GM12874 (cell line): ENCODE data around the gene ENG.

ENCODE experiments used
- TF ChIP-seq, protein P1 (sequence below): IDR thresholded peaks from 2 replicates; pipeline ENCODE4 v1.5.1; 2011; ENCODE audit warnings: low read depth, mild to moderate bottlenecking, control low read depth, low read length, moderate library complexity; ENCODE audit not compliant: insufficient read depth

Gene ENG

DNA sequence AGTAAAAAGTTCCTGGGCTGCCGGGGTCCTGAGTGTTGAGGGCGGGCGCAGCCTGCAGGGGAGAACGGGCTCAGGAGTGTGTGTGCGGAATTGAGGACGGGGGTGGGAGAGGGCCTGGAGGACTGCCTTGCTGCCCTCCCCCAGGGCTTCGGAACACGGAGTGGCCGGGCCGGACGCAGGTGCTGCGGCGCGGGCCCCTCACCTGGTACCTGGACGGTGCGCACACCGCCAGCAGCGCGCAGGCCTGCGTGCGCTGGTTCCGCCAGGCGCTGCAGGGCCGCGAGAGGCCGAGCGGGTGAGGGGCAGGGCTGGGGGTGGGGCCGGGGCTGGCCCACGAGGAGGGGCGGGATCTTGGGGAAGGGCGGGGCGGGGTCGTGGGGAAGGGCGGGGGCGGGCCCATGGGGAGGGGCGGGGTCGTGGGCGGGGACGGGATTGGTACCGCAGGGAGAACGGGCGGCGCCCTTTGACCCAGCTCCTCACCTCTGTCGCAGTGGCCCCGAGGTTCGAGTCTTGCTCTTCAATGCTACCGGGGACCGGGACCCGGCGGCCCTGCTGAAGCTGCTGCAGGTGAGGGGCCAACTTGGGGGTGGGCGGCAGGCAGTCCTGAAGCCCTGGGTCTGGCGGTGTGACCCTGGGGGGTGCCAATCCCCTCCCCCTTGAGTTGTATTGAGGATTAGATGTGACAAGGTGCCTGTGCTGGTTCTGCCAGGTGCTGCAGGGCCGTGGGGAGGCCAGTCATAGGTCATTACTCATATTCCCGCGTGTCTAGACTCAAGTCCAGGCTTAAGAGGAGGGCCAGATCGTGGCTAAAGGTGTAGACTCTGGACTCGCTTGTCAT lies 44.7 kb downstream of the ENG start:
- TF ChIP-seq, protein P1, sequence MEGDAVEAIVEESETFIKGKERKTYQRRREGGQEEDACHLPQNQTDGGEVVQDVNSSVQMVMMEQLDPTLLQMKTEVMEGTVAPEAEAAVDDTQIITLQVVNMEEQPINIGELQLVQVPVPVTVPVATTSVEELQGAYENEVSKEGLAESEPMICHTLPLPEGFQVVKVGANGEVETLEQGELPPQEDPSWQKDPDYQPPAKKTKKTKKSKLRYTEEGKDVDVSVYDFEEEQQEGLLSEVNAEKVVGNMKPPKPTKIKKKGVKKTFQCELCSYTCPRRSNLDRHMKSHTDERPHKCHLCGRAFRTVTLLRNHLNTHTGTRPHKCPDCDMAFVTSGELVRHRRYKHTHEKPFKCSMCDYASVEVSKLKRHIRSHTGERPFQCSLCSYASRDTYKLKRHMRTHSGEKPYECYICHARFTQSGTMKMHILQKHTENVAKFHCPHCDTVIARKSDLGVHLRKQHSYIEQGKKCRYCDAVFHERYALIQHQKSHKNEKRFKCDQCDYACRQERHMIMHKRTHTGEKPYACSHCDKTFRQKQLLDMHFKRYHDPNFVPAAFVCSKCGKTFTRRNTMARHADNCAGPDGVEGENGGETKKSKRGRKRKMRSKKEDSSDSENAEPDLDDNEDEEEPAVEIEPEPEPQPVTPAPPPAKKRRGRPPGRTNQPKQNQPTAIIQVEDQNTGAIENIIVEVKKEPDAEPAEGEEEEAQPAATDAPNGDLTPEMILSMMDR, result no peak

GRCh38 chr9:127809002-127809539 lies 45.4 kb downstream of the ENG start:
- TF ChIP-seq, protein P1, result no peak

- TF ChIP-seq, protein P1, result no peak
Observed at GRCh38 chr9:127808347-127809001, 46.0 kb downstream of the ENG start.

- TF ChIP-seq, protein P1, result no peak
Observed at GRCh38 chr9:127806871-127807270, 47.6 kb downstream of the ENG start.

DNA sequence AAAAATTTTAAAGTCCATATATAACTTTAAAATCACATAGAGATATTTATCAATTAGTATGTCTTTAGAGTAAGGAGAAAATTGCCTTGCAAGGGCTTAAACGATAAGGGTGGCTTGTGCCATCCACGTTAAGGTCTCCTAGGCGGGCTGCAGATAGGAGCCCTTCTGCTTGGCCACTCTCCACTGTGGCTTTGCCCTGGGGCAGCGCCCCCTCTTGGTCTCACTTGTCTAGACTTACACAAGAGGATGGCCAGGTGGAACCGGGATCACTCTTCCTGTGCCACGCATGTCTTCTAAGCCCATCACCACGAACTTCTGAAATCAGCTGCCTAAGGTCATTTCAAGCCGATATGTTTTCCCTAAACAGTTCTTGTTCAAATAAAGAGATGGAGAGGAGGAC lies 48.8 kb downstream of the ENG start:
- TF ChIP-seq, protein P1, result peak; percentile 56

GRCh38 chr9:127803507-127804352 lies 50.7 kb downstream of the ENG start:
- TF ChIP-seq, protein P1, result no peak
